IPS DF 6.9 (cell line): ENCODE data around the gene STK26.
"Not testable (repeated sequence)": the region's sequence is repeated elsewhere in the genome, so short reads cannot be mapped to it uniquely, and the experiment has no call there.

Experiments used
- DNase-seq: peaks from one replicate; pipeline ENCODE4 v3.0.0-alpha.2; 2013; ENCODE audit warnings: low read depth, low spot score
- H3K27ac ChIP-seq: one replicate; pipeline ENCODE4 v1.5.1; 2013; ENCODE audit warnings: low read length, control low read depth
- H3K27me3 ChIP-seq: 2 replicates; pipeline ENCODE4 v1.6.1; 2013; ENCODE audit warnings: mild to moderate bottlenecking, low read length; ENCODE audit not compliant: control insufficient read depth, insufficient read depth
- H3K36me3 ChIP-seq: 2 replicates; pipeline ENCODE4 v1.6.1; 2013; ENCODE audit warnings: low read length; ENCODE audit not compliant: control insufficient read depth, insufficient read depth
- H3K4me1 ChIP-seq: 2 replicates; pipeline ENCODE4 v1.6.1; 2013; ENCODE audit warnings: low read length; ENCODE audit not compliant: control insufficient read depth, insufficient read depth
- H3K4me3 ChIP-seq: 2 replicates; pipeline ENCODE4 v1.5.1; 2013; ENCODE audit warnings: mild to moderate bottlenecking, low read length
- H3K9me3 ChIP-seq: 2 replicates; pipeline ENCODE4 v1.6.1; 2013; ENCODE audit warnings: low read length, inconsistent platforms; ENCODE audit not compliant: control insufficient read depth, insufficient read depth
- WGBS: extraction: QIAGEN DNeasy Blood & Tissue Kit; methylation state at CpG from one replicate; pipeline ENCODE4 v1.1.7; 2013; ENCODE audit warnings: mixed read lengths, missing lambda C conversion rate; ENCODE audit not compliant: insufficient read length, insufficient coverage; 5-methylcytosine and 5-hydroxymethylcytosine counted together

STK26 gene

DNA sequence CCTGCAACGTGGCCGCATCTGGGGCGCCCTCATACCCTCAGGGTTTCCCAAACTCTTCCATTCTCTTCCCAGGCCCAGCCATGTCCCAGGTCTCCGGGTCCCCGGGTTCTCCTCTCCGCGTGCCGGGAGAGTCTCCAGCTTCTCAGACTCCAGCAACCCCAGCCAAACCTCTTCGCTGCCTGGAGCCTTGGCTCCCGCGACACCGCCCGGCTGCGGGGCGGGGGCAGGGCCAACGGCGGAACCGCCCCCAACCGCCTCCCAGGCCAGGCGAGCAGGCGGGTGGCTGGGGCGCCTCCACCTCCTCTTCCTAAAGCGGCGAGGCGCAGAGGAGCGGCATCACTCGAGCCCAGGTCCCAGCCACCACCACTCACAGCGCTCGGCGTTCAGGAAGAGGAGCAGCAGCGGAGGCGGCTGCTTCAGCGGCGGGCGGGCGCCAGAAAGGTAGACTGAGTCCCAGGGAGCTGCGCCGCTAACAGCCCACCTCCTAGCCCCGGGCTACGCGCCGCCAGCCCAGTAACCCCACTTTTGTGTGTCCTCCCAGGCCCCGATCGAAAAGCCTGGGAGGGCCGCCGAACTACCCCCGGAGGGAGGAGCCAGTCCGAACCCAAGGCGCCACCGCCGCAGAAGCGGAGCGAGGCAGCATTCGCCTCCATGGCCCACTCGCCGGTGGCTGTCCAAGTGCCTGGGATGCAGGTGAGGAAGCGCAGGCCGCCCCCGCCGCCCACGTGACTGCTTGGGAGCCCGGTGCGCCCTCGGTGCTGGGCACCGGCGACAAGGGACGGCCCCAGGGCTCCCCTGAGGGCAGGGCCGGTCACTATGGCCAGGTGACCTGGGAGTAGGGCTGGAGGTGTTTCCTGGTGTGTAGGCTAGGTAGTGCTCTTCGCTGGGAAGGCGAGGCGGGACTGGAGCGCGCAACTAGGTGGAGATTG lies at the start of gene STK26:
Gene STK26, plus strand, starts transcription at position 336 of the 929 bp plus-strand sequence. Its CDS starts 316 bp downstream, at position 652.
- WGBS = no CpG with 5 or more reads among the region's 73 CpGs
- Histone ChIP-seq H3K27me3 (no peaks in the 10 kb centered on the region), H3K4me3 (peak within 1 kb of the TSS; percentile 89), H3K27ac (no peak within 1 kb of the TSS), H3K36me3 (no peaks in the 10 kb centered on the region), H3K4me1 (no peaks in the 10 kb centered on the region), H3K9me3 (no peaks in the 10 kb centered on the region)
- no peak for DNase-seq

DNA sequence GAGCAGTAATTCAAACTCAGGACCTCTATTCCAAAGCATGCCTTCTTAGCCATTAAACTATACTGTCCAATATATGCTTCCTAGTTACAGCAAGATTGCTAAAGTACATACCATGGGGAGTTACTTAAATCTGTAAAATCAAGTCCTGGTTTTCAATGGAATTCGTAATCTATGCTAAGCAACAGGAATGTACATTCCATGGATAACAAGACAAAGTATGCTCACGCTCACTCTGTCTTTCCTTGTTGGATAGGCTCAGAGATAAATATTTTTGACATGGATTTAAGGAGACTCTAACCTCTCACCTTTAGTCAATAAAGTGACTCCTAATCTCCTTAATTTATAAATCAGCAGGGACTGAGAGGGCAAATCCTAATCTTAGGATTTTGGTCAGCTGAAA lies 47.3 kb upstream of the STK26 start:
- no peak for DNase-seq
- no peaks in the 10 kb centered on the region for H3K4me1 ChIP-seq
- WGBS = no CpG with 5 or more reads among the region's 2 CpGs
- H3K4me3 ChIP-seq = no peak overlapping the region
- no peak overlapping the region for H3K27ac ChIP-seq
- no peaks in the 10 kb centered on the region for H3K27me3 ChIP-seq
- no peaks in the 10 kb centered on the region for H3K36me3 ChIP-seq
- no peaks in the 10 kb centered on the region for H3K9me3 ChIP-seq

DNA sequence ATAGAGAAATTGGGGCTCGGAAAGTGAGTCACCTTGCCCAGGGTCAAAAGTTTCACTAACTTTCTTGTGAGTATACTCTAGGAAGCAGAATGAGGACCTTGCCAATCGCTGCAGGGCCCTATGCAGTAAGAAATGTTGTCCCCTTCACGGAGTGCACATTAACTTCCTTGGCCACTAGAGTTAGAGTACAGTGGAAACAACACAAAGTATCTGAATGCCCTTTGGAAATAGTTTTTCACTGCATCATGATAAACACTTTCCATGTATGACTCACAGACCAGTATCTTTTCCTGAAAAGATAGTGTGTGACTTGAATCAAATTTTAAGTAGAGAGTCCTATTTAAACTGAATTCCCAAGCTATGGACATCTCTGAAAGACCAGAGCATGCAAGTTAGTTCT lies 45.5 kb upstream of the STK26 start:
- H3K27ac ChIP-seq = no peak overlapping the region
- no peak overlapping the region for H3K4me3 ChIP-seq
- no peaks in the 10 kb centered on the region for H3K36me3 ChIP-seq
- H3K9me3 ChIP-seq = no peaks in the 10 kb centered on the region
- no peaks in the 10 kb centered on the region for H3K4me1 ChIP-seq
- H3K27me3 ChIP-seq = no peaks in the 10 kb centered on the region
- no CpG with 5 or more reads among the region's 3 CpGs for WGBS
- no peak for DNase-seq

DNA sequence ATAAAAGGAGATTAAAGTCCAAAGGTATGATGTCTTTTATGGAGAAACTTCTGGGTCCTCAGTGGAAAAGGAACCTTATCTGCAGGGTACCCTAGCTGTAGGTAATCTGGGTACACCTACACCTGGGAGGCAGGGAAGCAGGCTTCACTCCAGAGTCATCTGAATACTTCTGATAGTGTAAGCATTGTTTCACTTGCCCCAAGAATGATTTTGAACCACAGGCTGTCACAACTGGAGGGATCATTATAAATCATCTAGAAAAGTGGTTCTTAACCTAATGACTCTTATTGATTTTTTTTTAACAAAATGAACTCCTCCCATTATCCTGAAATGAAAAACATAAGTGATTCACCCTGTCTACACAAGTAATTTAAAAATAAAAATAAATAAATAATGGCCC lies 44.0 kb upstream of the STK26 start:
- DNase-seq = no peak
- Histone ChIP-seq H3K36me3 (no peaks in the 10 kb centered on the region), H3K4me3 (no peak overlapping the region), H3K9me3 (no peaks in the 10 kb centered on the region), H3K27ac (no peak overlapping the region), H3K27me3 (no peaks in the 10 kb centered on the region), H3K4me1 (no peaks in the 10 kb centered on the region)

DNA sequence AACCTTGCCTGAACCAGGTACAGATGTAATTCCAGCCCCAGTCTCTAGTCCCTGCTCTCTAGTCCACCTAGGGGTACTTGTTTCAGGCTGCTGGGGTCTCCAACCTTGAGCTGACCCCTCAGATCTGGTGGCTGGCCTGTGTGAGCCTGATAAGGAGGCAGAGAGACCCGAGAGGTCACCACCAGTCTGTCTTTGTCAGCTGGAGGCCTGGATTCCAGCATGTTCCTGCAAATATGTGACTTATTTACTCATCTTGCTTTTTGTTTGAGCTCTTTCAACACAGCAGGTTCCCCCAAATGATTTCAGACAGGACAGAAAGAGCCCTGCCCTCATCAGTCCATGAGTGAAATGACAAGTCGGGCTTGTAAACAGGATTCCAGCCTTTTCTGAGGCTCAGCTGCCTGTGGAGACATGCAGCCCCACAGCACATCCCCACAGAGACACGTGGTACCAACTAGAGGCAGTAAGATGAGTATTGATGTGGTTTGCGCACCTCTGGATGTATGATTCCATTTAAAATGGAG lies 37.5 kb upstream of the STK26 start:
- H3K4me1 ChIP-seq = no peaks in the 10 kb centered on the region
- H3K27ac ChIP-seq = no peak overlapping the region
- no peak overlapping the region for H3K4me3 ChIP-seq
- no peak for DNase-seq
- no peaks in the 10 kb centered on the region for H3K9me3 ChIP-seq
- WGBS = no CpG with 5 or more reads among the region's 4 CpGs
- H3K36me3 ChIP-seq = no peaks in the 10 kb centered on the region
- no peaks in the 10 kb centered on the region for H3K27me3 ChIP-seq

GRCh38 chrX:131987252-131987651 lies 35.9 kb upstream of the STK26 start:
- no peaks in the 10 kb centered on the region for H3K36me3 ChIP-seq
- no peaks in the 10 kb centered on the region for H3K27me3 ChIP-seq
- no CpG with 5 or more reads among the region's 5 CpGs for WGBS
- DNase-seq = no peak
- no peaks in the 10 kb centered on the region for H3K9me3 ChIP-seq
- H3K4me3 ChIP-seq = no peak overlapping the region
- no peaks in the 10 kb centered on the region for H3K4me1 ChIP-seq
- H3K27ac ChIP-seq = no peak overlapping the region

DNA sequence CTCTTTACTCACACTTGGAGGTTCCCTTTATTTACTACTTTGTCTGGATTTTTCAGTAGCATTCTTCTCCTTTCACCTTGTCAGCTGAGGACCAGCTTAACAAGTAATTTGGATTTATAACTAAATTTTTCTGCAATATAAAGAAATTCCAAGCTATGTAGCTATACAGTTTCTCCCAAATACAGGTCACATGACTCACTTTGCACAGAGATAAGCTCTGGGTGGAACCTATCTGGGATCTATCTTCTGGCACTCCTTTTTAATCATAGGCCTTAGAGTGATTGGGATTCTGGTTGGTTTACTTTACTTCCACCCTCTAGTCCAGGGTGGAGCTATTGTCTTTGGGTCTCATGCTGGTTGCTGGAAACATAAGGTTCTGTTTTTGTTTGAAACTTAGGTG lies 34.9 kb upstream of the STK26 start:
- Histone ChIP-seq H3K27me3 (no peaks in the 10 kb centered on the region), H3K36me3 (no peaks in the 10 kb centered on the region), H3K9me3 (no peaks in the 10 kb centered on the region), H3K4me1 (no peaks in the 10 kb centered on the region), H3K27ac (no peak overlapping the region), H3K4me3 (no peak overlapping the region)
- DNase-seq = no peak

DNA sequence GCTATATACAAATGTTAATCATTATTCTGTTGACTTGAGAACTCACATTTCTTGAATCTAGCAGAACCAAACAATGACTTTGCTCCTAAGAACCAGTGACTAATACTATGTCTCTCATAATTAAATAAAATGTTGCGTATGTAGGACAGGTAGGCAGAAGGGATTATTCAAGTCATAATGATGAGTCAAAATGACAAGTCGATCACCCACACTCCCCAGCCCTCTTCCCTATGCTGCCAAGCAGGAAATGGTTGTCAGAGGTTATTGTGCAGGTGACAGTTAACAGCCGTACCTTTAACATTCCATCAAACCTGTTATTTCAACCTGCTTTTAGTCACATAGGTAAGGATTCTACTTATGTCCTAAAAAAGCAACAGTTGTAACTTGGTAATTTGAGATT lies 22.0 kb upstream of the STK26 start:
- DNase-seq = no peak
- Histone ChIP-seq H3K4me1 (no peaks in the 10 kb centered on the region), H3K36me3 (no peaks in the 10 kb centered on the region), H3K9me3 (no peaks in the 10 kb centered on the region), H3K4me3 (no peak overlapping the region), H3K27me3 (no peaks in the 10 kb centered on the region), H3K27ac (no peak overlapping the region)
- WGBS = no CpG with 5 or more reads among the region's 3 CpGs

DNA sequence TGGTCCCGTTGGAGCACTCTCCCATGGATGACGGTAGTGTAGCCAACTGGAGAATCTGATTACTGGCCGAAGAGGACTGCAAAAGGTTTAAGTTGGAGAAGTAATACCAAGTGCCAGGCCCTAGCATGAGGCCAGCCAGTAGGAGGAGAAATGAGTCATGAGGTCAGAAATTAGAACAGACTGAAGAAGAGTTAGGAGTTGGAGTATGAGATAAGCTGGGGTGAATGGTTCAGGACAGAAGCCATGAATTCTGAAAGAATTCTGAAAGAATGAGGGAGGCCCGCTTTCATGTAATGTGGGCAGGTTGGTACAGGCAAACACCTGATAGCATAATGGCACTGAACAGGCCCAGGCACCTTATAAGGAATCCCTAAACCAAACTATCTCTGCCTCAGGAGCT lies 18.4 kb upstream of the STK26 start:
- H3K27ac ChIP-seq = no peak overlapping the region

GRCh38 chrX:132009350-132009749 lies 13.8 kb upstream of the STK26 start:
- Histone ChIP-seq H3K9me3 (no peaks in the 10 kb centered on the region), H3K27ac (no peak overlapping the region), H3K4me3 (no peak overlapping the region), H3K4me1 (no peaks in the 10 kb centered on the region), H3K27me3 (no peaks in the 10 kb centered on the region), H3K36me3 (no peaks in the 10 kb centered on the region)
- no peak for DNase-seq
- WGBS = no CpG with 5 or more reads among the region's 3 CpGs

More for the DNA sequence above, 18.4 kb upstream of the STK26 start:
- Histone ChIP-seq H3K36me3 (no peaks in the 10 kb centered on the region), H3K4me1 (no peaks in the 10 kb centered on the region), H3K27me3 (no peaks in the 10 kb centered on the region), H3K9me3 (no peaks in the 10 kb centered on the region), H3K4me3 (no peak overlapping the region)
- no CpG with 5 or more reads among the region's 4 CpGs for WGBS
- DNase-seq = no peak

DNA sequence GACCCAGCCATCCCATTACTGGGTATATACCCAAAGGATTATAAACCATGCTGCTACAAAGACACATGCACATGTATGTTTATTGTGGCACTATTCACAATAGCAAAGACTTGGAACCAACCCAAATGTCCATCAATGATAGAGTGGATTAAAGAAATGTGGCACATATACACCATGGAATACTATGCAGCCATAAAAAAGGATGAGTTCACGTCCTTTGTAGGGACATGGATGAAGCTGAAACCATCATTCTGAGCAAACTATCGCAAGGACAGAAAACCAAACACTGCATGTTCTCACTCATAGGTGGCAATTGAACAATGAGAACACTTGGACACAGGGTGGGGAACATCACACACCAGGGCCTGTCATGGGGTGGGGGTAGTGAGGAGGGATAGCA lies 12.9 kb upstream of the STK26 start:
- H3K27me3 ChIP-seq, H3K4me3 ChIP-seq, DNase-seq, H3K9me3 ChIP-seq, H3K27ac ChIP-seq, H3K36me3 ChIP-seq, H3K4me1 ChIP-seq: not testable (repeated sequence)
- WGBS = no CpG with 5 or more reads among the region's 2 CpGs
